SJCRH30 (cell line): Measurements from ENCODE around the gene OAS1. TPM values are rescaled to one million over a fixed set of nuclear protein-coding genes. Genes with fewer than 3 reads are reported as not detected.

Source experiments
- DNase-seq, 2 experiments: peaks; one replicate each; pipeline ENCODE4 v3.0.0-alpha.2; 2015 to 2020
- H3K27ac ChIP-seq: fragments of 250-450 bp; sonication (Bioruptor Pico); 2 replicates; pipeline ENCODE4 v1.5.1; 2020; ENCODE audit warnings: mild to moderate bottlenecking, moderate library complexity
- H3K27me3 ChIP-seq: fragments of 250-450 bp; sonication (Bioruptor Pico); 2 replicates; pipeline ENCODE4 v1.5.1; 2020; ENCODE audit warnings: mild to moderate bottlenecking, moderate library complexity
- H3K36me3 ChIP-seq: fragments of 250-450 bp; sonication (Bioruptor Pico); 2 replicates; pipeline ENCODE4 v1.5.1; 2020; ENCODE audit warnings: mild to moderate bottlenecking, moderate library complexity
- H3K4me1 ChIP-seq: fragments of 250-450 bp; sonication (Bioruptor Pico); 2 replicates; pipeline ENCODE4 v1.5.1; 2020; ENCODE audit warnings: mild to moderate bottlenecking, moderate library complexity
- H3K4me3 ChIP-seq: fragments of 250-450 bp; sonication (Bioruptor Pico); 2 replicates; pipeline ENCODE4 v1.5.1; 2020; ENCODE audit warnings: mild to moderate bottlenecking, moderate library complexity
- H3K9me3 ChIP-seq: fragments of 250-450 bp; sonication (Bioruptor Pico); replicated peaks from 2 replicates; pipeline ENCODE4 v1.5.1; 2020; ENCODE audit warnings: mild to moderate bottlenecking, moderate library complexity
- total RNA-seq: library from RNA; depleted of rRNA; stranded (reverse); fragments of >200 nt; shearing (Covaris generic); gene quantifications from 2 replicates; pipeline ENCODE4 v1.2.3, GENCODE V29; 2014

The OAS1 gene
- total RNA-seq, 1 experiment from 2014 or later: not detected

- no peaks in the 10 kb centered on the region; the same call in 1 of the 2 replicates for H3K27me3 ChIP-seq
- no peaks in the 10 kb centered on the region for H3K36me3 ChIP-seq
- no peaks in the 10 kb centered on the region for H3K4me1 ChIP-seq
- no peak for DNase-seq
- H3K27ac ChIP-seq: no peak overlapping the region
- no peak overlapping the region for H3K4me3 ChIP-seq
- no peaks in the 10 kb centered on the region for H3K9me3 ChIP-seq
Measured at GRCh38 chr12:112881602-112882001, 25.2 kb upstream of the OAS1 start.

GRCh38 chr12:112885236-112885635 lies 21.5 kb upstream of the OAS1 start:
- no peaks in the 10 kb centered on the region for H3K27me3 ChIP-seq

GRCh38 chr12:112887550-112887949 lies 19.2 kb upstream of the OAS1 start:
- Histone ChIP-seq H3K9me3 (no peaks in the 10 kb centered on the region), H3K4me3 (no peak overlapping the region), H3K4me1 (no peaks in the 10 kb centered on the region), H3K27me3 (no peaks in the 10 kb centered on the region), H3K36me3 (no peaks in the 10 kb centered on the region), H3K27ac (no peak overlapping the region)
- no peak for DNase-seq

More at GRCh38 chr12:112885236-112885635, 21.5 kb upstream of the OAS1 start:
- H3K9me3 ChIP-seq: no peaks in the 10 kb centered on the region
- DNase-seq: no peak
- H3K27ac ChIP-seq: no peak overlapping the region
- H3K4me3 ChIP-seq: no peak overlapping the region
- H3K4me1 ChIP-seq: no peaks in the 10 kb centered on the region
- H3K36me3 ChIP-seq: no peaks in the 10 kb centered on the region

GRCh38 chr12:112891093-112892024 lies 15.4 kb upstream of the OAS1 start:
- no peak overlapping the region for H3K27ac ChIP-seq
- no peak overlapping the region for H3K4me3 ChIP-seq
- H3K27me3 ChIP-seq: no peaks in the 10 kb centered on the region
- no peaks in the 10 kb centered on the region for H3K36me3 ChIP-seq
- no peaks in the 10 kb centered on the region for H3K9me3 ChIP-seq
- no peaks in the 10 kb centered on the region for H3K4me1 ChIP-seq
- no peak for DNase-seq

GRCh38 chr12:112892856-112893255 lies 13.9 kb upstream of the OAS1 start:
- no peaks in the 10 kb centered on the region for H3K4me1 ChIP-seq
- no peak overlapping the region for H3K4me3 ChIP-seq
- H3K9me3 ChIP-seq: no peaks in the 10 kb centered on the region
- H3K27me3 ChIP-seq: 0 out of 2 replicates have a peak, but pooled peaks cover 2% of the 10 kb centered on the region
- H3K27ac ChIP-seq: no peak overlapping the region
- no peak for DNase-seq
- no peaks in the 10 kb centered on the region for H3K36me3 ChIP-seq

- Histone ChIP-seq H3K27me3 (0 out of 2 replicates have a peak, but pooled peaks cover 2% of the 10 kb centered on the region), H3K9me3 (no peaks in the 10 kb centered on the region), H3K4me3 (no peak overlapping the region), H3K27ac (no peak overlapping the region), H3K4me1 (no peaks in the 10 kb centered on the region), H3K36me3 (no peaks in the 10 kb centered on the region)
- no peak for DNase-seq
Measured at GRCh38 chr12:112894128-112894527, 12.6 kb upstream of the OAS1 start.

GRCh38 chr12:112898380-112898779 lies 8.4 kb upstream of the OAS1 start:
- H3K27me3 ChIP-seq: 0 out of 2 replicates have a peak, but pooled peaks cover 2% of the 10 kb centered on the region
- H3K4me1 ChIP-seq: no peaks in the 10 kb centered on the region
- H3K4me3 ChIP-seq: no peak overlapping the region
- no peaks in the 10 kb centered on the region for H3K9me3 ChIP-seq
- no peaks in the 10 kb centered on the region for H3K36me3 ChIP-seq
- H3K27ac ChIP-seq: no peak overlapping the region
- DNase-seq: no peak

- H3K36me3 ChIP-seq: no peaks in the 10 kb centered on the region
- H3K9me3 ChIP-seq: no peaks in the 10 kb centered on the region
- H3K4me3 ChIP-seq: no peak overlapping the region
- peak; percentile 12 to 53 for DNase-seq
- no peak overlapping the region for H3K27ac ChIP-seq
- no peaks in the 10 kb centered on the region for H3K4me1 ChIP-seq
- 0 out of 2 replicates have a peak, but pooled peaks cover 2% of the 10 kb centered on the region for H3K27me3 ChIP-seq
Measured at GRCh38 chr12:112900298-112901145, 6.2 kb upstream of the OAS1 start.

- H3K4me1 ChIP-seq: no peaks in the 10 kb centered on the region
- no peak overlapping the region for H3K27ac ChIP-seq
- no peak for DNase-seq
Measured at GRCh38 chr12:112901271-112901670, 5.5 kb upstream of the OAS1 start.

GRCh38 chr12:112904571-112904970 lies 2.2 kb upstream of the OAS1 start:
- Histone ChIP-seq H3K4me3 (no peak overlapping the region), H3K36me3 (no peaks in the 10 kb centered on the region), H3K9me3 (no peaks in the 10 kb centered on the region), H3K27ac (no peak overlapping the region), H3K27me3 (no peaks in the 10 kb centered on the region), H3K4me1 (no peaks in the 10 kb centered on the region)
- no peak for DNase-seq

More at GRCh38 chr12:112901271-112901670, 5.5 kb upstream of the OAS1 start:
- H3K27me3 ChIP-seq: 0 out of 2 replicates have a peak, but pooled peaks cover 2% of the 10 kb centered on the region
- no peak overlapping the region for H3K4me3 ChIP-seq
- no peaks in the 10 kb centered on the region for H3K36me3 ChIP-seq
- no peaks in the 10 kb centered on the region for H3K9me3 ChIP-seq

GRCh38 chr12:112905451-112906089 lies 1.2 kb upstream of the OAS1 start:
- no peaks in the 10 kb centered on the region for H3K9me3 ChIP-seq
- no peak for DNase-seq

GRCh38 chr12:112907415-112908157 lies 824 bp downstream of the OAS1 start:
- H3K27me3 ChIP-seq: no peaks in the 10 kb centered on the region
- no peak overlapping the region for H3K27ac ChIP-seq
- H3K4me3 ChIP-seq: no peak overlapping the region

More at GRCh38 chr12:112905451-112906089, 1.2 kb upstream of the OAS1 start:
- Histone ChIP-seq H3K27ac (no peak overlapping the region), H3K36me3 (no peaks in the 10 kb centered on the region), H3K4me1 (no peaks in the 10 kb centered on the region), H3K4me3 (no peak overlapping the region), H3K27me3 (no peaks in the 10 kb centered on the region)

GRCh38 chr12:112908548-112908947 lies 1.8 kb downstream of the OAS1 start:
- Histone ChIP-seq H3K9me3 (peaks cover 4% of the 10 kb centered on the region; the same call in 1 of the 2 replicates), H3K4me3 (no peak overlapping the region), H3K36me3 (no peaks in the 10 kb centered on the region), H3K27ac (no peak overlapping the region), H3K27me3 (no peaks in the 10 kb centered on the region), H3K4me1 (no peaks in the 10 kb centered on the region)
- no peak for DNase-seq

More at GRCh38 chr12:112907415-112908157, 824 bp downstream of the OAS1 start:
- DNase-seq: no peak
- H3K9me3 ChIP-seq: no peaks in the 10 kb centered on the region
- H3K36me3 ChIP-seq: no peaks in the 10 kb centered on the region
- H3K4me1 ChIP-seq: no peaks in the 10 kb centered on the region

GRCh38 chr12:112909693-112910092 lies 2.9 kb downstream of the OAS1 start:
- H3K27me3 ChIP-seq: no peaks in the 10 kb centered on the region
- DNase-seq: no peak
- no peak overlapping the region for H3K27ac ChIP-seq
- no peaks in the 10 kb centered on the region for H3K36me3 ChIP-seq
- no peaks in the 10 kb centered on the region for H3K4me1 ChIP-seq
- H3K9me3 ChIP-seq: peaks cover 4% of the 10 kb centered on the region; the same call in 1 of the 2 replicates
- H3K4me3 ChIP-seq: no peak overlapping the region
